Measurements from ENCODE around the gene CDC42EP2.
A peak's percentile ranks its signal among the peaks of the same experiment; 100 is the strongest.

The CDC42EP2 gene

DNA sequence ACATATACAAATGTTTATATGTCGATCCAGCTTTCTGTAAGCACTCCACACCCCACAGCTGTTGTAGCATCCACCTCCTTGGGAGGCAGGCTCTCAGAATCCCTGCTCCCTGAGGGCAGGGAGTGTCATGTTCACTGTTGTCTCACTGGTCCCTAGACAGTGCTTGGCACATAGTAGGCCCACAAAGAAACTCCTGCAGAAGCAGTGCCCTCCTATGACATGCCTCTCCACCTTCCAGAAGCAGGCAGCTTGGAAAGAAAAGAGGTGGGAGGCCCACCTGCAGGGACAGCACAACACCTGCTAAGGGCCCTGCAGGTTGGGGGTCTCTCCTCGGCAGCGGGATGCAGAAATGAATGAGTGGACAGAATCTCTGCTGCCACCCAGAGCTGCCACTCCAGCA is 11.1 kb upstream of the CDC42EP2 start:
- Histone ChIP-seq H3K4me1 (ENCODE audit: control insufficient read depth in 2 of 2, insufficient read depth in 1 of 2, low read depth in 1 of 2, low read length in 2 of 2) (peaks cover 9 to 21% of the 10 kb centered on the region in 2 donors), H3K23ac (ENCODE audit: low read depth, low read length, poor library complexity) (no peak overlapping the region), H3K4me3 (ENCODE audit: low read length in 2 of 2) (no peak overlapping the region), H3K27me3 (ENCODE audit: control insufficient read depth in 3 of 3, insufficient read depth in 3 of 3, low read depth in 1 of 3, low read length in 3 of 3) (no peaks in the 10 kb centered on the region), H3K79me1 (ENCODE audit: low read depth, low read length) (peaks cover 2% of the 10 kb centered on the region), H3K18ac (ENCODE audit: low read length) (peak overlapping the region; percentile 67), H3K9ac (ENCODE audit: low read depth, low read length, poor library complexity) (no peak overlapping the region), H2AFZ (ENCODE audit: low read length) (no peak overlapping the region), H3K4me2 (ENCODE audit: insufficient read depth, low read length, poor library complexity, severe bottlenecking) (no peak overlapping the region), H2AK5ac (ENCODE audit: low read depth, low read length) (no peak overlapping the region), H2BK120ac (ENCODE audit: low read depth, low read length) (no peak overlapping the region), H4K8ac (ENCODE audit: low read depth, low read length) (no peak overlapping the region), H2BK5ac (ENCODE audit: low read length) (no peak overlapping the region), H2BK12ac (ENCODE audit: low read length) (no peak overlapping the region), H3K36me3 (replicated peaks in 1 of 2; ENCODE audit: control insufficient read depth in 2 of 2, insufficient read depth in 2 of 2, low read length in 2 of 2) (peaks cover 16 to 61% of the 10 kb centered on the region in 2 donors), H3K27ac (replicated peaks; ENCODE audit: low read length) (no peak overlapping the region), H4K91ac (ENCODE audit: low read depth, low read length, poor library complexity) (no peak overlapping the region), H3K9me3 (replicated peaks in 1 of 2; ENCODE audit: control insufficient read depth in 2 of 2, insufficient read depth in 1 of 2, low read depth in 1 of 2, low read length in 2 of 2) (peaks cover 0 to 2% of the 10 kb centered on the region in 2 donors), H2BK15ac (ENCODE audit: low read length) (no peak overlapping the region), H3K4ac (ENCODE audit: low read length) (no peak overlapping the region), H3K14ac (ENCODE audit: low read length) (no peak overlapping the region)
- no CpG with 5 or more reads among the region's 3 CpGs for WGBS, 2 donors (ENCODE audit: extremely low coverage in 2 of 2, insufficient read length in 2 of 2, insufficient replicate concordance in 1 of 2)
- DNase-seq (ENCODE audit: low spot score), result no peak

GRCh38 chr11:65304110-65304509 is 10.6 kb upstream of the CDC42EP2 start:
- Histone ChIP-seq H3K4me2 (ENCODE audit: insufficient read depth, low read length, poor library complexity, severe bottlenecking) (no peak overlapping the region), H3K18ac (ENCODE audit: low read length) (no peak overlapping the region), H2AFZ (ENCODE audit: low read length) (no peak overlapping the region), H2AK5ac (ENCODE audit: low read depth, low read length) (no peak overlapping the region), H3K4me1 (ENCODE audit: control insufficient read depth in 2 of 2, insufficient read depth in 1 of 2, low read depth in 1 of 2, low read length in 2 of 2) (peaks cover 9 to 16% of the 10 kb centered on the region in 2 donors), H2BK12ac (ENCODE audit: low read length) (no peak overlapping the region), H3K23ac (ENCODE audit: low read depth, low read length, poor library complexity) (no peak overlapping the region), H4K91ac (ENCODE audit: low read depth, low read length, poor library complexity) (no peak overlapping the region), H3K27me3 (ENCODE audit: control insufficient read depth in 3 of 3, insufficient read depth in 3 of 3, low read depth in 1 of 3, low read length in 3 of 3) (no peaks in the 10 kb centered on the region), H2BK5ac (ENCODE audit: low read length) (no peak overlapping the region), H2BK120ac (ENCODE audit: low read depth, low read length) (no peak overlapping the region), H3K14ac (ENCODE audit: low read length) (no peak overlapping the region), H3K27ac (replicated peaks; ENCODE audit: low read length) (no peak overlapping the region), H2BK15ac (ENCODE audit: low read length) (no peak overlapping the region), H4K8ac (ENCODE audit: low read depth, low read length) (no peak overlapping the region), H3K9ac (ENCODE audit: low read depth, low read length, poor library complexity) (no peak overlapping the region), H3K4ac (ENCODE audit: low read length) (no peak overlapping the region), H3K36me3 (replicated peaks in 1 of 2; ENCODE audit: control insufficient read depth in 2 of 2, insufficient read depth in 2 of 2, low read length in 2 of 2) (peaks cover 14 to 55% of the 10 kb centered on the region in 2 donors), H3K4me3 (ENCODE audit: low read length in 2 of 2) (no peak overlapping the region), H3K9me3 (replicated peaks in 1 of 2; ENCODE audit: control insufficient read depth in 2 of 2, insufficient read depth in 1 of 2, low read depth in 1 of 2, low read length in 2 of 2) (peaks cover 0 to 2% of the 10 kb centered on the region in 2 donors), H3K79me1 (ENCODE audit: low read depth, low read length) (peaks cover 2% of the 10 kb centered on the region)
- WGBS, 2 donors (ENCODE audit: extremely low coverage in 2 of 2, insufficient read length in 2 of 2, insufficient replicate concordance in 1 of 2), result 100% methylated on average over 2 of the region's 4 CpGs
- DNase-seq (ENCODE audit: low spot score), result no peak

DNA sequence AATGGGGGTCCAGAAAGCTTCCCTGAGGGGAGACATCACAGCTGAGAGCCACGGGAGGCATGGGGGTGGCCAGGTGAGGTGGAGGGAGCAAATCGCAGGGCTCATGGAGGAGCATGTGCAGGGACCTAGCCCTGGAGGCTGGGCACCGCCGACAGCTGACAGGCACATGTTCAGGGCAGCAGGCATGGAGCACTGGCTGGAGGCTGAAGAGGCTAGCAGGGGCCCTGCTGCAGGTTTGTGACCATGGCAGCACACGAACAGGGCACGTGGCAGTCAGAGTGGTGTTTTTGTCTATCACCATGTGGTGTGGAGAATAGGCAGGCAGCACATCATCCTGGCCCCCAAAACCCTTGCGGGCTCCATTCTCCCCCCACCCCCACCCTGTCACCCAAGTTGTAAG is 10.1 kb upstream of the CDC42EP2 start:
- WGBS, 2 donors (ENCODE audit: extremely low coverage in 2 of 2, insufficient read length in 2 of 2, insufficient replicate concordance in 1 of 2), result no CpG with 5 or more reads among the region's 7 CpGs
- Histone ChIP-seq H3K4me1 (ENCODE audit: control insufficient read depth in 2 of 2, insufficient read depth in 1 of 2, low read depth in 1 of 2, low read length in 2 of 2) (peaks cover 9 to 14% of the 10 kb centered on the region in 2 donors), H3K27me3 (ENCODE audit: control insufficient read depth in 3 of 3, insufficient read depth in 3 of 3, low read depth in 1 of 3, low read length in 3 of 3) (no peaks in the 10 kb centered on the region), H2AK5ac (ENCODE audit: low read depth, low read length) (no peak overlapping the region), H3K4me2 (ENCODE audit: insufficient read depth, low read length, poor library complexity, severe bottlenecking) (no peak overlapping the region), H3K23ac (ENCODE audit: low read depth, low read length, poor library complexity) (no peak overlapping the region), H3K4ac (ENCODE audit: low read length) (no peak overlapping the region), H3K4me3 (ENCODE audit: low read length in 2 of 2) (no peak overlapping the region), H2BK5ac (ENCODE audit: low read length) (no peak overlapping the region), H3K36me3 (replicated peaks in 1 of 2; ENCODE audit: control insufficient read depth in 2 of 2, insufficient read depth in 2 of 2, low read length in 2 of 2) (peaks cover 14 to 50% of the 10 kb centered on the region in 2 donors), H2BK120ac (ENCODE audit: low read depth, low read length) (no peak overlapping the region), H3K14ac (ENCODE audit: low read length) (no peak overlapping the region), H2AFZ (ENCODE audit: low read length) (no peak overlapping the region), H2BK12ac (ENCODE audit: low read length) (no peak overlapping the region), H2BK15ac (ENCODE audit: low read length) (no peak overlapping the region), H3K9ac (ENCODE audit: low read depth, low read length, poor library complexity) (no peak overlapping the region), H4K8ac (ENCODE audit: low read depth, low read length) (no peak overlapping the region), H3K18ac (ENCODE audit: low read length) (no peak overlapping the region), H4K91ac (ENCODE audit: low read depth, low read length, poor library complexity) (no peak overlapping the region), H3K79me1 (ENCODE audit: low read depth, low read length) (peaks cover 2% of the 10 kb centered on the region), H3K9me3 (replicated peaks in 1 of 2; ENCODE audit: control insufficient read depth in 2 of 2, insufficient read depth in 1 of 2, low read depth in 1 of 2, low read length in 2 of 2) (peaks cover 0 to 2% of the 10 kb centered on the region in 2 donors), H3K27ac (replicated peaks; ENCODE audit: low read length) (no peak overlapping the region)
- no peak for DNase-seq (ENCODE audit: low spot score)

GRCh38 chr11:65305501-65306268 is 9.0 kb upstream of the CDC42EP2 start:
- Histone ChIP-seq H2BK12ac (ENCODE audit: low read length) (no peak overlapping the region), H3K4me2 (ENCODE audit: insufficient read depth, low read length, poor library complexity, severe bottlenecking) (no peak overlapping the region), H2BK120ac (ENCODE audit: low read depth, low read length) (no peak overlapping the region), H2BK5ac (ENCODE audit: low read length) (no peak overlapping the region), H3K4ac (ENCODE audit: low read length) (no peak overlapping the region), H4K91ac (ENCODE audit: low read depth, low read length, poor library complexity) (no peak overlapping the region), H2BK15ac (ENCODE audit: low read length) (no peak overlapping the region), H3K9me3 (replicated peaks in 1 of 2; ENCODE audit: control insufficient read depth in 2 of 2, insufficient read depth in 1 of 2, low read depth in 1 of 2, low read length in 2 of 2) (peaks cover 0 to 2% of the 10 kb centered on the region in 2 donors), H3K27me3 (ENCODE audit: control insufficient read depth in 3 of 3, insufficient read depth in 3 of 3, low read depth in 1 of 3, low read length in 3 of 3) (no peaks in the 10 kb centered on the region), H3K36me3 (replicated peaks in 1 of 2; ENCODE audit: control insufficient read depth in 2 of 2, insufficient read depth in 2 of 2, low read length in 2 of 2) (peaks cover 14 to 40% of the 10 kb centered on the region in 2 donors), H3K18ac (ENCODE audit: low read length) (no peak overlapping the region), H3K23ac (ENCODE audit: low read depth, low read length, poor library complexity) (no peak overlapping the region), H3K9ac (ENCODE audit: low read depth, low read length, poor library complexity) (no peak overlapping the region), H2AFZ (ENCODE audit: low read length) (no peak overlapping the region), H3K79me1 (ENCODE audit: low read depth, low read length) (peaks cover 2% of the 10 kb centered on the region), H4K8ac (ENCODE audit: low read depth, low read length) (no peak overlapping the region), H2AK5ac (ENCODE audit: low read depth, low read length) (no peak overlapping the region), H3K27ac (replicated peaks; ENCODE audit: low read length) (no peak overlapping the region), H3K4me3 (ENCODE audit: low read length in 2 of 2) (no peak overlapping the region), H3K4me1 (ENCODE audit: control insufficient read depth in 2 of 2, insufficient read depth in 1 of 2, low read depth in 1 of 2, low read length in 2 of 2) (peaks cover 17 to 23% of the 10 kb centered on the region in 2 donors), H3K14ac (ENCODE audit: low read length) (no peak overlapping the region)
- WGBS, 2 donors (ENCODE audit: extremely low coverage in 2 of 2, insufficient read length in 2 of 2, insufficient replicate concordance in 1 of 2), result no CpG with 5 or more reads among the region's 17 CpGs
- no peak for DNase-seq (ENCODE audit: low spot score)

Data from neuronal stem cell (in vitro differentiated cells).